ENCODE results near the gene TSHB. TPM values are rescaled to one million over a fixed set of nuclear protein-coding genes. Genes with fewer than 3 reads are reported as not detected.

Gene TSHB
- total and polyA plus RNA-seq, 2 donors (not counting 1 experiment from before 2014, with no cell fraction given): not detected

- H3K36me3 ChIP-seq (ENCODE audit: control insufficient read depth, insufficient read depth, low read length): no peaks in the 10 kb centered on the region
- no peaks in the 10 kb centered on the region for H4K20me1 ChIP-seq (ENCODE audit: control insufficient read depth, extremely low read depth, insufficient read depth, low read length)
- no peaks in the 10 kb centered on the region for H3K9me3 ChIP-seq (ENCODE audit: control insufficient read depth, insufficient read depth, low read depth, low read length)
- H3K27ac ChIP-seq (ENCODE audit: insufficient read depth, low read length): no peak overlapping the region
- no peak overlapping the region for H3K9ac ChIP-seq (ENCODE audit: insufficient read depth, low read length)
- H3K4me2 ChIP-seq (ENCODE audit: extremely low read depth, insufficient read depth, low read length): no peak overlapping the region
- peaks cover 17% of the 10 kb centered on the region for H3K27me3 ChIP-seq (ENCODE audit: control insufficient read depth, insufficient read depth, low read length)
- H3K79me2 ChIP-seq (ENCODE audit: control insufficient read depth, insufficient read depth, low read length): no peaks in the 10 kb centered on the region
- TF ChIP-seq EZH2 (IDR thresholded peaks at IDR 0.05; ENCODE audit: low read length, missing control alignments): no peak
- TF ChIP-seq CTCF (conservative IDR thresholded peaks at IDR 0.05 in 1 of 2, IDR thresholded peaks at IDR 0.05 in 1 of 2; ENCODE audit: low read depth in 1 of 2, low read length in 2 of 2): no peak
- DNase-seq (ENCODE audit: low read depth in 2 of 2): no peak
- no peak overlapping the region for H2AFZ ChIP-seq (ENCODE audit: low read length)
- H3K4me3 ChIP-seq (replicated peaks in 1 of 4; ENCODE audit: control extremely low read depth in 1 of 4, insufficient read depth in 1 of 4, low read depth in 3 of 4, low read length in 4 of 4): no peak overlapping the region
- no peaks in the 10 kb centered on the region for H3K4me1 ChIP-seq (ENCODE audit: control insufficient read depth, extremely low read depth, insufficient read depth, low read length)
Observed at GRCh38 chr1:115071012-115071664, 41.5 kb downstream of the TSHB start.

GRCh38 chr1:115073298-115074087, 43.9 kb downstream of the TSHB start:
- no peaks in the 10 kb centered on the region for H4K20me1 ChIP-seq (ENCODE audit: control insufficient read depth, extremely low read depth, insufficient read depth, low read length)
- H3K9me3 ChIP-seq (ENCODE audit: control insufficient read depth, insufficient read depth, low read depth, low read length): no peaks in the 10 kb centered on the region
- DNase-seq (ENCODE audit: low read depth in 2 of 2): no peak
- no peaks in the 10 kb centered on the region for H3K79me2 ChIP-seq (ENCODE audit: control insufficient read depth, insufficient read depth, low read length)
- peaks cover 17% of the 10 kb centered on the region for H3K27me3 ChIP-seq (ENCODE audit: control insufficient read depth, insufficient read depth, low read length)
- no peak overlapping the region for H3K9ac ChIP-seq (ENCODE audit: insufficient read depth, low read length)
- no peak overlapping the region for H3K4me3 ChIP-seq (replicated peaks in 1 of 4; ENCODE audit: control extremely low read depth in 1 of 4, insufficient read depth in 1 of 4, low read depth in 3 of 4, low read length in 4 of 4)
- H3K36me3 ChIP-seq (ENCODE audit: control insufficient read depth, insufficient read depth, low read length): no peaks in the 10 kb centered on the region
- no peaks in the 10 kb centered on the region for H3K4me1 ChIP-seq (ENCODE audit: control insufficient read depth, extremely low read depth, insufficient read depth, low read length)
- no peak overlapping the region for H3K27ac ChIP-seq (ENCODE audit: insufficient read depth, low read length)
- no peak overlapping the region for H3K4me2 ChIP-seq (ENCODE audit: extremely low read depth, insufficient read depth, low read length)
- TF ChIP-seq CTCF (conservative IDR thresholded peaks at IDR 0.05 in 1 of 2, IDR thresholded peaks at IDR 0.05 in 1 of 2; ENCODE audit: low read depth in 1 of 2, low read length in 2 of 2) (no peak), EZH2 (IDR thresholded peaks at IDR 0.05; ENCODE audit: low read length, missing control alignments) (no peak)
- H2AFZ ChIP-seq (ENCODE audit: low read length): no peak overlapping the region

- peak in 1 of 2 donors; percentile 45 for DNase-seq (ENCODE audit: low read depth in 2 of 2)
- no peak for TF ChIP-seq CTCF (conservative IDR thresholded peaks at IDR 0.05 in 1 of 2, IDR thresholded peaks at IDR 0.05 in 1 of 2; ENCODE audit: low read depth in 1 of 2, low read length in 2 of 2)
- no peak for TF ChIP-seq EZH2 (IDR thresholded peaks at IDR 0.05; ENCODE audit: low read length, missing control alignments)
- Histone ChIP-seq H3K9me3 (ENCODE audit: control insufficient read depth, insufficient read depth, low read depth, low read length) (no peaks in the 10 kb centered on the region), H3K27me3 (ENCODE audit: control insufficient read depth, insufficient read depth, low read length) (peaks cover 17% of the 10 kb centered on the region), H3K4me1 (ENCODE audit: control insufficient read depth, extremely low read depth, insufficient read depth, low read length) (no peaks in the 10 kb centered on the region), H3K79me2 (ENCODE audit: control insufficient read depth, insufficient read depth, low read length) (no peaks in the 10 kb centered on the region), H4K20me1 (ENCODE audit: control insufficient read depth, extremely low read depth, insufficient read depth, low read length) (no peaks in the 10 kb centered on the region), H3K36me3 (ENCODE audit: control insufficient read depth, insufficient read depth, low read length) (no peaks in the 10 kb centered on the region), H3K27ac (ENCODE audit: insufficient read depth, low read length) (no peak overlapping the region), H3K9ac (ENCODE audit: insufficient read depth, low read length) (no peak overlapping the region), H3K4me3 (replicated peaks in 1 of 4; ENCODE audit: control extremely low read depth in 1 of 4, insufficient read depth in 1 of 4, low read depth in 3 of 4, low read length in 4 of 4) (no peak overlapping the region), H3K4me2 (ENCODE audit: extremely low read depth, insufficient read depth, low read length) (no peak overlapping the region), H2AFZ (ENCODE audit: low read length) (no peak overlapping the region)
Observed at GRCh38 chr1:115074839-115075534, 45.4 kb downstream of the TSHB start.
